IgD-negative memory B cell (primary cell): Measurements from ENCODE around the gene ZNF280B. TPM values are rescaled to one million over a fixed set of nuclear protein-coding genes. Genes with fewer than 3 reads are reported as not detected.
"Not testable (repeated sequence)": the region's sequence is repeated elsewhere in the genome, so short reads cannot be mapped to it uniquely, and the experiment has no call there.

ENCODE experiments used
- H3K27ac Mint-ChIP-seq, 3 donors: one replicate each; pipeline ENCODE4 v1.8.0; 2020 to 2022; ENCODE audit warnings: mild to moderate bottlenecking in 3 of 3, mixed read lengths in 3 of 3, moderate library complexity in 1 of 3
- H3K27me3 Mint-ChIP-seq: one replicate; pipeline ENCODE4 v1.8.0; 2021; ENCODE audit warnings: mixed read lengths
- H3K36me3 Mint-ChIP-seq: one replicate; pipeline ENCODE4 v1.8.0; 2020; ENCODE audit warnings: mild to moderate bottlenecking, mixed read lengths
- H3K4me1 Mint-ChIP-seq, 3 donors: one replicate each; pipeline ENCODE4 v1.8.0; 2020 to 2022; ENCODE audit warnings: mixed read lengths in 3 of 3, mild to moderate bottlenecking in 1 of 3
- H3K4me3 Mint-ChIP-seq, 4 donors: one replicate each; pipeline ENCODE4 v1.8.0; 2020 to 2022; ENCODE audit warnings: mild to moderate bottlenecking in 4 of 4, mixed read lengths in 4 of 4, moderate library complexity in 3 of 4
- H3K9me3 Mint-ChIP-seq, 3 donors: one replicate each; pipeline ENCODE4 v1.8.0; 2020 to 2021; ENCODE audit warnings: mixed read lengths in 3 of 3, mild to moderate bottlenecking in 1 of 3
- polyA plus RNA-seq: library from polyadenylated mRNA; unstranded; fragments of 300-500 nt; fragmentation: Illumina TruSeq; gene quantifications from one replicate; pipeline ENCODE4 v1.2.3, GENCODE V29; 2021

The ZNF280B gene
- polyA plus RNA-seq, 1 donor from 2014 or later = 3.8 TPM

- not testable (repeated sequence) for H3K27ac Mint-ChIP-seq, H3K27me3 Mint-ChIP-seq, H3K4me3 Mint-ChIP-seq, H3K4me1 Mint-ChIP-seq, H3K36me3 Mint-ChIP-seq, H3K9me3 Mint-ChIP-seq
Observed at GRCh38 chr22:22491589-22491988, 17.0 kb downstream of the ZNF280B start.

GRCh38 chr22:22488736-22489135, 19.8 kb downstream of the ZNF280B start:
- Mint-ChIP-seq H3K9me3 (no peaks in the 10 kb centered on the region), H3K36me3 (peaks cover 10% of the 10 kb centered on the region), H3K4me3 (no peak overlapping the region), H3K27ac (no peak overlapping the region), H3K27me3 (no peaks in the 10 kb centered on the region), H3K4me1 (no peaks in the 10 kb centered on the region)

DNA sequence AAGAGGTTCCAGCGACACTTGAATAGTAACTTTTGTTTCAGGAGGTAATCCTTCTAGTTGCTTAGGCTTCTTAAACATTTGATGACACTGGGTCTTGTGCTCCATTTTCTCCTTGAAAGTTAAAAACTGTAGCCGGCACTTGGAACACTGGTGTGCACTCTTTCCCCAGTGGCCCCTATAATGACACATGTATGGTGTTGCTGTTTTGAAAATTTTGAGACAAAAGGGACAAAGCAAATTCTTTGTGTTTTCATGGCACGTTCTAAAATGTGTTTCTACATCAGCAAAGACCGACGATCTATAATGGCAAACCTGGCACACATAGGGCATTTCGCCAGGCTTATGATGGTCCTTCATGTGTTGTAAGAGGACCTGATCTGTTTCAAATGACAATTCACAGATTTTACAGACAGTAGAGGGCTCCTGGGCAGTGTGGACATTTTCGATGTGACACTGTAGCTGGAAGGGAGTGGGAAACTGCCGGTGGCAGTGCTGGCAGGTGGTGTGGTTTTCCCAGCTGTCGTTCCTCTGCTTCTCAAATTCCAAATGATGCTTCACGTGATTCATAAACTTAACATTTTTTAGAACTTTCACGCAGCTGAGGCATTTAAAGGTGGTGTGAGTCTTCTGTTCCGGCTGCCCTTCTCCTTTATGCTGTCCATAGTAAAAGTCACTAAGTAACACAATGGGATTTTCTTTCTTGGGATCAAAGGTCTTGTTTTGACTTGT, 20.5 kb downstream of the ZNF280B start:
- Mint-ChIP-seq H3K9me3 (no peaks in the 10 kb centered on the region), H3K27ac (no peak overlapping the region), H3K4me3 (no peak overlapping the region), H3K27me3 (no peaks in the 10 kb centered on the region), H3K36me3 (peaks cover 8% of the 10 kb centered on the region), H3K4me1 (no peaks in the 10 kb centered on the region)

DNA sequence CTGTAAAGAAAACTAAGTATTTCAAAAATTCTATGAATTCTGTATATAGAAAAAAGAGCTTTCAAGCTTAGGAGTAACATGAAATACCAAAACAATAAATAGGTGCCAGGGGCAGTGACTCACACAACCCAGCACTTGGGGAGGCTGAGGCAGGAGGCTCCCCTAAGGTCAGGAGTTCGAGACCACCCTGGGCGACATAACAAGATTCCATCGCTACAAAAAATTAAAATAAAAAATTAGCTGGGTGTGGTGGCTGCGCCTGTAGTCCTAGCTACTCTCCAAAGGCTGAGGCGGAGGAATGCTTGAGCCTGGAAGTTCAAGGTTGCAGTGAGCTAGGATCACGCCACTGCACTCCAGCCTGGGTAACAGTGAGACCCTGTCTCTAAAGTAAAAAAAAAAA, 21.5 kb downstream of the ZNF280B start:
- no peaks in the 10 kb centered on the region for H3K9me3 Mint-ChIP-seq
- H3K4me1 Mint-ChIP-seq = peaks cover 0 to 1% (median 0%) of the 10 kb centered on the region in 3 donors
- H3K4me3 Mint-ChIP-seq = no peak overlapping the region
- no peak overlapping the region for H3K27ac Mint-ChIP-seq
- peaks cover 8% of the 10 kb centered on the region for H3K36me3 Mint-ChIP-seq
- no peaks in the 10 kb centered on the region for H3K27me3 Mint-ChIP-seq

- Mint-ChIP-seq H3K27me3 (no peaks in the 10 kb centered on the region), H3K4me1 (peaks cover 0 to 1% (median 0%) of the 10 kb centered on the region in 3 donors), H3K4me3 (no peak overlapping the region), H3K9me3 (no peaks in the 10 kb centered on the region), H3K27ac (no peak overlapping the region), H3K36me3 (peaks cover 8% of the 10 kb centered on the region)
Observed at GRCh38 chr22:22486132-22486899, 22.2 kb downstream of the ZNF280B start.

GRCh38 chr22:22485524-22485923, 23.0 kb downstream of the ZNF280B start:
- peaks cover 8% of the 10 kb centered on the region for H3K36me3 Mint-ChIP-seq
- H3K27me3 Mint-ChIP-seq = no peaks in the 10 kb centered on the region
- H3K9me3 Mint-ChIP-seq = no peaks in the 10 kb centered on the region
- no peak overlapping the region for H3K4me3 Mint-ChIP-seq
- peaks cover 0 to 1% (median 0%) of the 10 kb centered on the region in 3 donors for H3K4me1 Mint-ChIP-seq
- no peak overlapping the region for H3K27ac Mint-ChIP-seq

- Mint-ChIP-seq H3K4me1 (peaks cover 0 to 1% (median 0%) of the 10 kb centered on the region in 3 donors), H3K4me3 (peak overlapping the region in 1 of 4 donors; percentile 22), H3K27me3 (no peaks in the 10 kb centered on the region), H3K9me3 (no peaks in the 10 kb centered on the region), H3K27ac (no peak overlapping the region), H3K36me3 (peaks cover 8% of the 10 kb centered on the region)
Observed at GRCh38 chr22:22484023-22484422, 24.5 kb downstream of the ZNF280B start.

- Mint-ChIP-seq H3K9me3 (no peaks in the 10 kb centered on the region), H3K4me3 (no peak overlapping the region), H3K4me1 (peaks cover 0 to 1% (median 0%) of the 10 kb centered on the region in 3 donors), H3K36me3 (peaks cover 2% of the 10 kb centered on the region), H3K27ac (no peak overlapping the region), H3K27me3 (no peaks in the 10 kb centered on the region)
Observed at GRCh38 chr22:22480940-22481339, 27.6 kb downstream of the ZNF280B start.

DNA sequence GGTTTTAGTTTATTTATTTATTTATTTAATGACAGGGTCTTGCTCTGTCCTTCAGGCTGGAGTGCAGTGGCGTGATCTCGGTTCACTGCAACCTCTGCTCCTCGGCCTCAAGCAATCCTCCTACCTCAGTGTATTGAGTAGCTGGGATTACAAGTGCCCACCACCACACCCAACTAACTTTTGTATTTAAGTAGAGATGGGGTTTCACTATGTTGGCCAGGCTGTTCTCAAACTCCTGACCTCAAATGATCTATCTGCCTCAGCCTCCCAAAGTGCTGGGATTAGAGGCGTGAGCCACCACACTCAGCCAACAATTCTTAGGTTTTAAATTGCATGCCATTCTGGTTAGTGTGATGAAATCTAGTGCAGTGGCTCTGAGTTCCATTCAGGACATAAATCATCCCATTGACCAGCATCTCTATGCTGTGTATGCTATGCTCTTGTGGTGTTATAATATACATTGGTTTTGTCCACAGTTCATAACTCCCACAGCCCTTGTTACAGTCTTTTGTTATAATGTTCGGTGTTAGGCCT, 28.5 kb downstream of the ZNF280B start:
- Mint-ChIP-seq H3K27ac (no peak overlapping the region), H3K27me3 (peaks cover 2% of the 10 kb centered on the region)

GRCh38 chr22:22479116-22479515, 29.4 kb downstream of the ZNF280B start:
- H3K27ac Mint-ChIP-seq = no peak overlapping the region
- H3K27me3 Mint-ChIP-seq = peaks cover 2% of the 10 kb centered on the region
- peaks cover 0 to 4% (median 1%) of the 10 kb centered on the region in 3 donors for H3K4me1 Mint-ChIP-seq
- H3K4me3 Mint-ChIP-seq = no peak overlapping the region
- no peaks in the 10 kb centered on the region for H3K9me3 Mint-ChIP-seq
- no peaks in the 10 kb centered on the region for H3K36me3 Mint-ChIP-seq

More for the DNA sequence above, 28.5 kb downstream of the ZNF280B start:
- Mint-ChIP-seq H3K4me3 (no peak overlapping the region), H3K36me3 (peaks cover 2% of the 10 kb centered on the region), H3K4me1 (peaks cover 0 to 2% (median 1%) of the 10 kb centered on the region in 3 donors), H3K9me3 (no peaks in the 10 kb centered on the region)

DNA sequence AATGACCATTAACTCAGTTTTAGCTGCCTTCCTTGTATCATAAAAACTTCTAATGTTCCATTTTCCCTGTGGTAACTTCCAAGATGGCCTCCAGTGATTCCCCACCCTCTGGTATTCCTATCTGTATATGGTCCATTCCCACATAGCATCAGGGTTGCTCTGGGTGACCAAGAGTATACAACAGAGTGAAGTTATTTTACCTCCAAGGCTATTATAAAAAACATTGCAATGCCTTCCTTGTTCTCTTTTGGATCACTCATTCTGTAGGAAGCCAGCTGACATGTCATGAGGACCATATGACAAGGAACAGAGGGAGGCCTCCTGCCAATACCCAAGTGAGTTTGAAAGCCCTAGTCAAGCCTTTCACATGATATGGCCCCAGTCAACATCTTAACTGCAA, 30.1 kb downstream of the ZNF280B start:
- Mint-ChIP-seq H3K36me3 (no peaks in the 10 kb centered on the region), H3K4me1 (peaks cover 0 to 4% (median 1%) of the 10 kb centered on the region in 3 donors), H3K4me3 (no peak overlapping the region), H3K9me3 (no peaks in the 10 kb centered on the region), H3K27me3 (peaks cover 2% of the 10 kb centered on the region), H3K27ac (no peak overlapping the region)

DNA sequence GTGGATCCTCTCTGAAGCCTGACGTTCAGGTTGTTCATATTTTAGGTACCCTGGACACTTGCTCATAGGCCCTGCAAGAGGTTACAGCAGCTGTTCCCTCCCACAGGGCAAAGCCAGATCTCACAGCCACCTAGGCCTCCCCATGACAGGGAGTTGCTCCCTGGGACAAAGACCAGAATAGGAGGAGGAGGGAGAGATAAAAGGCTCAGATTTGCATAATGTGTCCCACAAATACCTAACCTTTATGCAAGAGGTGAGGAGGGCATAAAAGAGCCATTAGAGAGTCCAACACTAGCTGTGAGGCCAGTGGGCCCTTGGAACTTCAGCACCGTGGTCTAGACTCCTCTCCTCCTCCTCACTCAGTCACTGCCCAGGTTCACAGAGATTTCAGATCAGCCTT, 33.8 kb downstream of the ZNF280B start:
- Mint-ChIP-seq H3K27me3 (peaks cover 6% of the 10 kb centered on the region), H3K9me3 (peaks cover 0 to 3% (median under 1%) of the 10 kb centered on the region in 3 donors), H3K36me3 (no peaks in the 10 kb centered on the region), H3K27ac (peak overlapping the region in 1 of 3 donors; percentile 57), H3K4me1 (peaks cover 0 to 4% (median 0%) of the 10 kb centered on the region in 3 donors), H3K4me3 (no peak overlapping the region)

GRCh38 chr22:22471104-22471503, 37.4 kb downstream of the ZNF280B start:
- H3K27ac Mint-ChIP-seq, H3K27me3 Mint-ChIP-seq, H3K36me3 Mint-ChIP-seq, H3K4me1 Mint-ChIP-seq: not testable (repeated sequence)
- Mint-ChIP-seq H3K9me3 (peaks cover 3 to 17% (median 6%) of the 10 kb centered on the region in 3 donors), H3K4me3 (peak overlapping the region in 1 of 4 donors; percentile 12)

DNA sequence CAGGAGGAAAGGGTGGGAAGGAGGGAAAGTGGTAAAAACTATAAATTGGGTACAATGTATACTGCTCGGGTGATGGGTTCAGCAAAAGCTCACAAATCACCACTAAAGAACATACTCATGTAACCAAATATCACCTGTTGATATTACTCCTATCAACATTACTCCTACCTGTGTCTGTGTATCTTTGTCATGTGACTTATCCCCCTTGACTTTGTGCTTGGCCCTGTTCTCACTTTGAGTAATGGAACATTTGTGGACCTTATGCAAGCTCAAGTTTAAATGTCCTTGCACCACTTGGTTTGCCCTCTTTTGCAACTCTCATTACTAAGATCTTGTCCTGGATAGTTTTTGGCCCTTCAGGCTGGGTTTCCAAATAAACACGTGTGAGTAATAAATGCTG, 39.0 kb downstream of the ZNF280B start:
- Mint-ChIP-seq H3K27me3 (peaks cover 3% of the 10 kb centered on the region), H3K36me3 (no peaks in the 10 kb centered on the region), H3K9me3 (peaks cover 3 to 17% (median 6%) of the 10 kb centered on the region in 3 donors), H3K27ac (no peak overlapping the region), H3K4me3 (no peak overlapping the region), H3K4me1 (peaks cover 0 to 1% (median 0%) of the 10 kb centered on the region in 3 donors)

DNA sequence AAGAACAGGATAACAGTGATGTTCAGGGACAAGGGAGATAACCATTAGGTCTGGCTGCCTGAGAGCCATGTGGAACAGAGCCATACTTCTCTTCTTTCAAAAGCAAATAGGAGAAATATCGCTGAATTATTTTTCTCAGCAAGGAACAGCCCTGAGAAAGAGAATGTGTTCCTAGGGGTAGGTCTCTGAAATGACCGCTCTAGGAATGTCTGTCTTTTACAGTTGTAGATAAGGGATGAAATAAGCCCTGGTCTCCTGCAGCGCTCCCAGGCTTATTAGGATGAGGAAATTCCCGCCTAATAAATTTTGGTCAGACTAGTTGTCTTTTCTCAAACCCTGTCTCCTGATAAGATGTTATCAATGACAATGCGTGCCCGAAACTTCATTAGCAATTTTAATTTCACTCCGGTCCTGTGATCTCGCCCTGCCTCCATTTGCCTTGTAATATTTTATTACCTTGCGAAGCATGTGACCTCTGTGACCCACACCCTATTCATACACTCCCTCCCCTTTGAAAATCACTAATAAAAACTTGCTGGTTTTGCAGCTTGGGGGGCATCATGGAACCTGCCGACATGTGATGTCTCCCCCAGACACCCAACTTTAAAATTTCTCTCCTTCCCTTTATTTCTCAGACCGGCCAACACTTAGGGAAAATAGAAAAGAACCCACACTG, 39.6 kb downstream of the ZNF280B start:
- not testable (repeated sequence) for H3K36me3 Mint-ChIP-seq, H3K4me1 Mint-ChIP-seq, H3K27ac Mint-ChIP-seq, H3K27me3 Mint-ChIP-seq, H3K4me3 Mint-ChIP-seq
- H3K9me3 Mint-ChIP-seq = peaks cover 3 to 17% (median 6%) of the 10 kb centered on the region in 3 donors
